ENCODE data around the gene OLA1. TPM values are rescaled to one million over a fixed set of nuclear protein-coding genes. Genes with fewer than 3 reads are reported as not detected.

OLA1 gene
- polyA plus RNA-seq, 1 donor from 2014 or later = 134 TPM

DNA sequence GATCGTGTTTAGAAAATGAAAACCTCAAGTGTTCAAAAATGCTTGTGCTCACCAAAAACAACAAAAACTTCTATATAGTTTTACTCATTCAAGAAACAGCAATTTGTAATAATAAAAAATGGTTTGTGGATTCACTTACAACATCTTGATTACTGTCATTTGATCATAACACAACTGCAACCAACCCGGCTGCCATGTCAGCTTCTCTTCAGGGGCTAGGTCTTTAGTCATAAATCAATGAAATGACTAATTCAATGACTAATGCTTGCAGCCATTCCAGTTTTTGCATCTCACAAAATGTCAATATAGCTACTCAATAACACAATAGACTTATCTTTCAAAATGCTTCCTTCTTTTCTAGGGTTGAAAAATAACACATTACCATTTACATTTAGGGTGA, 128.0 kb downstream of the OLA1 start:
- Histone ChIP-seq H4K20me1 (ENCODE audit: insufficient read depth) (no peaks in the 10 kb centered on the region), H3K27ac (ENCODE audit: low read length) (no peak overlapping the region), H3K9me2 (ENCODE audit: insufficient read depth, low read length) (no peaks in the 10 kb centered on the region), H3K79me2 (replicated peaks; ENCODE audit: insufficient read depth, low read length) (no peaks in the 10 kb centered on the region), H3F3A (ENCODE audit: insufficient read depth, low read length, poor library complexity, severe bottlenecking) (peaks cover 3% of the 10 kb centered on the region), H3K4me3 (ENCODE audit: low read length) (no peak overlapping the region), H2AFZ (ENCODE audit: low read depth, low read length) (no peak overlapping the region), H3K27me3 (ENCODE audit: insufficient read depth, low read depth, low read length) (no peaks in the 10 kb centered on the region), H3K9ac (ENCODE audit: low read length) (no peak overlapping the region), H3K9me3 (ENCODE audit: low read length) (no peaks in the 10 kb centered on the region), H3K36me3 (ENCODE audit: insufficient read depth, low read length) (no peaks in the 10 kb centered on the region), H3K4me2 (ENCODE audit: low read length) (peak overlapping the region; percentile 19)
- no peak for TF ChIP-seq EZH2 (IDR thresholded peaks at IDR 0.05; ENCODE audit: borderline replicate concordance, insufficient read depth, low read length, poor library complexity, severe bottlenecking)
- TF ChIP-seq, protein P1, sequence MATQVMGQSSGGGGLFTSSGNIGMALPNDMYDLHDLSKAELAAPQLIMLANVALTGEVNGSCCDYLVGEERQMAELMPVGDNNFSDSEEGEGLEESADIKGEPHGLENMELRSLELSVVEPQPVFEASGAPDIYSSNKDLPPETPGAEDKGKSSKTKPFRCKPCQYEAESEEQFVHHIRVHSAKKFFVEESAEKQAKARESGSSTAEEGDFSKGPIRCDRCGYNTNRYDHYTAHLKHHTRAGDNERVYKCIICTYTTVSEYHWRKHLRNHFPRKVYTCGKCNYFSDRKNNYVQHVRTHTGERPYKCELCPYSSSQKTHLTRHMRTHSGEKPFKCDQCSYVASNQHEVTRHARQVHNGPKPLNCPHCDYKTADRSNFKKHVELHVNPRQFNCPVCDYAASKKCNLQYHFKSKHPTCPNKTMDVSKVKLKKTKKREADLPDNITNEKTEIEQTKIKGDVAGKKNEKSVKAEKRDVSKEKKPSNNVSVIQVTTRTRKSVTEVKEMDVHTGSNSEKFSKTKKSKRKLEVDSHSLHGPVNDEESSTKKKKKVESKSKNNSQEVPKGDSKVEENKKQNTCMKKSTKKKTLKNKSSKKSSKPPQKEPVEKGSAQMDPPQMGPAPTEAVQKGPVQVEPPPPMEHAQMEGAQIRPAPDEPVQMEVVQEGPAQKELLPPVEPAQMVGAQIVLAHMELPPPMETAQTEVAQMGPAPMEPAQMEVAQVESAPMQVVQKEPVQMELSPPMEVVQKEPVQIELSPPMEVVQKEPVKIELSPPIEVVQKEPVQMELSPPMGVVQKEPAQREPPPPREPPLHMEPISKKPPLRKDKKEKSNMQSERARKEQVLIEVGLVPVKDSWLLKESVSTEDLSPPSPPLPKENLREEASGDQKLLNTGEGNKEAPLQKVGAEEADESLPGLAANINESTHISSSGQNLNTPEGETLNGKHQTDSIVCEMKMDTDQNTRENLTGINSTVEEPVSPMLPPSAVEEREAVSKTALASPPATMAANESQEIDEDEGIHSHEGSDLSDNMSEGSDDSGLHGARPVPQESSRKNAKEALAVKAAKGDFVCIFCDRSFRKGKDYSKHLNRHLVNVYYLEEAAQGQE (IDR thresholded peaks at IDR 0.05; ENCODE audit: borderline replicate concordance) = no peak
- TF ChIP-seq TAF1 (IDR thresholded peaks at IDR 0.05; ENCODE audit: low read depth) = no peak
- no peak for TF ChIP-seq RAD21 (conservative IDR thresholded peaks at IDR 0.05)
- TF ChIP-seq CTCF (IDR thresholded peaks at IDR 0.05; ENCODE audit: poor library complexity, severe bottlenecking) = no peak
- TF ChIP-seq EP300 (conservative IDR thresholded peaks at IDR 0.05; ENCODE audit: poor library complexity, severe bottlenecking) = no peak
- no peak for TF ChIP-seq MXI1 (conservative IDR thresholded peaks at IDR 0.05; ENCODE audit: poor library complexity, severe bottlenecking)
- no peak for TF ChIP-seq SMC3 (conservative IDR thresholded peaks at IDR 0.05; ENCODE audit: poor library complexity)
- TF ChIP-seq POLR2AphosphoS5 (IDR thresholded peaks at IDR 0.05) = no peak

- Histone ChIP-seq H3K9me2 (ENCODE audit: insufficient read depth, low read length) (no peaks in the 10 kb centered on the region), H3F3A (ENCODE audit: insufficient read depth, low read length, poor library complexity, severe bottlenecking) (no peaks in the 10 kb centered on the region), H3K36me3 (ENCODE audit: insufficient read depth, low read length) (peaks cover 3% of the 10 kb centered on the region), H4K20me1 (ENCODE audit: insufficient read depth) (no peaks in the 10 kb centered on the region), H3K27ac (ENCODE audit: low read length) (no peak overlapping the region), H3K4me3 (ENCODE audit: low read length) (no peak overlapping the region), H3K9ac (ENCODE audit: low read length) (no peak overlapping the region), H3K9me3 (ENCODE audit: low read length) (no peaks in the 10 kb centered on the region), H2AFZ (ENCODE audit: low read depth, low read length) (no peak overlapping the region), H3K27me3 (ENCODE audit: insufficient read depth, low read depth, low read length) (no peaks in the 10 kb centered on the region), H3K4me2 (ENCODE audit: low read length) (no peak overlapping the region), H3K79me2 (replicated peaks; ENCODE audit: insufficient read depth, low read length) (no peaks in the 10 kb centered on the region)
- TF ChIP-seq EZH2 (IDR thresholded peaks at IDR 0.05; ENCODE audit: borderline replicate concordance, insufficient read depth, low read length, poor library complexity, severe bottlenecking) = no peak
- no peak for TF ChIP-seq POLR2AphosphoS5 (IDR thresholded peaks at IDR 0.05)
- TF ChIP-seq MXI1 (conservative IDR thresholded peaks at IDR 0.05; ENCODE audit: poor library complexity, severe bottlenecking) = no peak
- no peak for TF ChIP-seq TAF1 (IDR thresholded peaks at IDR 0.05; ENCODE audit: low read depth)
- TF ChIP-seq, protein P1 (IDR thresholded peaks at IDR 0.05; ENCODE audit: borderline replicate concordance) = no peak
- no peak for TF ChIP-seq CTCF (IDR thresholded peaks at IDR 0.05; ENCODE audit: poor library complexity, severe bottlenecking)
- no peak for TF ChIP-seq RAD21 (conservative IDR thresholded peaks at IDR 0.05)
- TF ChIP-seq SMC3 (conservative IDR thresholded peaks at IDR 0.05; ENCODE audit: poor library complexity) = no peak
- no peak for TF ChIP-seq EP300 (conservative IDR thresholded peaks at IDR 0.05; ENCODE audit: poor library complexity, severe bottlenecking)
Measured at GRCh38 chr2:174117951-174118930, 130.1 kb downstream of the OLA1 start.
